Measurements from ENCODE around the gene RASGEF1C. TPM values are rescaled to one million over a fixed set of nuclear protein-coding genes. Genes with fewer than 3 reads are reported as not detected.

The RASGEF1C gene
- total RNA-seq, 1 donor from 2014 or later: 0.13 TPM

DNA sequence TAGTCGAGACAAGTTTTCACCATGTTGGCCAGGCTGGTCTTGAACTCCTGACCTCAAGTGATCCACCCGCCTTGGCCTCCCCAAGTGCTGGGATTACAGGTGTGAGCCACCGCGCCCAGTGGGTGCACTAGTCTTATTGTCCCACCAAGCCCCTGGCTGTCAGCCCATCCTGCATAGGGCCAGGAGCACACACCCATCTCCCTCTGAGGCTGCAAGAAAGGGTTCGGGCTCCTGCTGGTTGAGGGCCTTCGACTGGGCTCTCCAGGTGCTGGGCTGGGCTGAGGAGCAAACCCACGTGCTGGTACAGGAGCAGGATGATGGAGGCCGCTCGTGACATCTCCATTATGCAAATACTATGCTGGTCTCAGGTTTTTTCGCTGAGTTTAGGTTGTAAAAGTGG is 112.4 kb downstream of the RASGEF1C start:
- H3K36me3 ChIP-seq (ENCODE audit: control insufficient read depth, insufficient read depth, low read length): no peaks in the 10 kb centered on the region
- H3K4me3 ChIP-seq (ENCODE audit: low read depth, low read length): no peak overlapping the region
- TF ChIP-seq, protein P1, sequence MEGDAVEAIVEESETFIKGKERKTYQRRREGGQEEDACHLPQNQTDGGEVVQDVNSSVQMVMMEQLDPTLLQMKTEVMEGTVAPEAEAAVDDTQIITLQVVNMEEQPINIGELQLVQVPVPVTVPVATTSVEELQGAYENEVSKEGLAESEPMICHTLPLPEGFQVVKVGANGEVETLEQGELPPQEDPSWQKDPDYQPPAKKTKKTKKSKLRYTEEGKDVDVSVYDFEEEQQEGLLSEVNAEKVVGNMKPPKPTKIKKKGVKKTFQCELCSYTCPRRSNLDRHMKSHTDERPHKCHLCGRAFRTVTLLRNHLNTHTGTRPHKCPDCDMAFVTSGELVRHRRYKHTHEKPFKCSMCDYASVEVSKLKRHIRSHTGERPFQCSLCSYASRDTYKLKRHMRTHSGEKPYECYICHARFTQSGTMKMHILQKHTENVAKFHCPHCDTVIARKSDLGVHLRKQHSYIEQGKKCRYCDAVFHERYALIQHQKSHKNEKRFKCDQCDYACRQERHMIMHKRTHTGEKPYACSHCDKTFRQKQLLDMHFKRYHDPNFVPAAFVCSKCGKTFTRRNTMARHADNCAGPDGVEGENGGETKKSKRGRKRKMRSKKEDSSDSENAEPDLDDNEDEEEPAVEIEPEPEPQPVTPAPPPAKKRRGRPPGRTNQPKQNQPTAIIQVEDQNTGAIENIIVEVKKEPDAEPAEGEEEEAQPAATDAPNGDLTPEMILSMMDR (IDR thresholded peaks at IDR 0.05; ENCODE audit: insufficient read depth, low read length, poor library complexity, severe bottlenecking): no peak
- DNase-seq (ENCODE audit: low read depth): no peak
- no peaks in the 10 kb centered on the region for H3K27me3 ChIP-seq (ENCODE audit: control insufficient read depth, insufficient read depth, low read length)

DNA sequence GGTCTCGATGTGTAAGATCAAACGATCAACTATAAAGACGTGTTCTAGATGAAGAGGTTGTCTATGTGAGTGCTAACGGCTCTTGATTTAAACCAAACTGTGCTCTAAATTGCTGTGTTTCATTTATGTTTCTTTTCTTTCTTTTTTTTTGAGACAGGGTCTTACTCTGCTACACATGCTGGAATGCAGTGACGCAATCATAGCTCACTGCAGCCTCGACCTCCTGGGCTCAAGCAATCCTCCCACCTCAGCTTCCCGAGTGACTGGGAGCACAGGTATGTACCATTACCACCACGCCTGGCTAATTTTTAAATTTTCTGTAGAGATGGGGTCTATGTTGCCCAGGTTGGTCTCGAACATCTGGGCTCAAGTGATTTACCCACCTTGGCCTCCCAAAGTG is 113.5 kb downstream of the RASGEF1C start:
- TF ChIP-seq, protein P1 (IDR thresholded peaks at IDR 0.05; ENCODE audit: insufficient read depth, low read length, poor library complexity, severe bottlenecking): no peak

DNA sequence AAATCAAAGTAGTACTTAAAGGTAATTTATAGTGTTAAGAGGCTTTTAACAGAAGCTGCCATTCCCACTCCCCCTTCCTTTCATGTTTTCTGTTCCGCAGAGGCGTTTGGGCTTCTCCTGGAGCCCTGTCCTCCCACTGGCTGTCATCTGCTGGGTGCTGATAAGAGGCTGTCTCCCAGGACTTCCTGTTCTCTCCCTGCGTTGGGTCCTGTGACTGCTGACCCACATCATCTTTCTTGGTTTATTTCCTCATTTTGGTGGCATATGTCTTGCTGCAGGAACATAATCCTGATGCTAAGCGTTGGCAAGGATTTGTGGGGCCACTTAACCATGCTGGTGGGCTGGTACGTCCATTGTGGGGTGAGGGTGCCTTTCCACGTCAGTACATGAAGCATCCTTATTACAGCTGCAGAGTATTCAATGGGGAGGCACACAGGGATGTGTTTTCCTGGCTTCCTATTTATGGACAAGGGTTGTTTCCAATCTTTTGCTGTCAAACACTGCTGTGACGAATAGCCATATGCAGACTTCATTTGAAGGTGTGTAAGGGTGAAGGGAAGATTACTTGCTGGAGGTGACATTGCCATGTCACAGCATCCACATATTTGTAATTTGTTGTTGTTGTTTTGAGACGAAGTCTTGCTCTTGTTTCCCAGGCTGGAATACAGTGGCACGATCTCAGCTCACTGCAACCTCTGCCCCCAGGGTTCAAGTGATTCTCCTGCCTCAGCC is 115.2 kb downstream of the RASGEF1C start:
- no peaks in the 10 kb centered on the region for H3K27me3 ChIP-seq (ENCODE audit: control insufficient read depth, insufficient read depth, low read length)
- H3K4me3 ChIP-seq (ENCODE audit: low read depth, low read length): no peak overlapping the region
- DNase-seq (ENCODE audit: low read depth): no peak
- TF ChIP-seq, protein P1 (IDR thresholded peaks at IDR 0.05; ENCODE audit: insufficient read depth, low read length, poor library complexity, severe bottlenecking): no peak
- H3K36me3 ChIP-seq (ENCODE audit: control insufficient read depth, insufficient read depth, low read length): no peaks in the 10 kb centered on the region

More for the DNA sequence above, 113.5 kb downstream of the RASGEF1C start:
- Histone ChIP-seq H3K4me3 (ENCODE audit: low read depth, low read length) (no peak overlapping the region), H3K27me3 (ENCODE audit: control insufficient read depth, insufficient read depth, low read length) (no peaks in the 10 kb centered on the region), H3K36me3 (ENCODE audit: control insufficient read depth, insufficient read depth, low read length) (no peaks in the 10 kb centered on the region)
- no peak for DNase-seq (ENCODE audit: low read depth)

DNA sequence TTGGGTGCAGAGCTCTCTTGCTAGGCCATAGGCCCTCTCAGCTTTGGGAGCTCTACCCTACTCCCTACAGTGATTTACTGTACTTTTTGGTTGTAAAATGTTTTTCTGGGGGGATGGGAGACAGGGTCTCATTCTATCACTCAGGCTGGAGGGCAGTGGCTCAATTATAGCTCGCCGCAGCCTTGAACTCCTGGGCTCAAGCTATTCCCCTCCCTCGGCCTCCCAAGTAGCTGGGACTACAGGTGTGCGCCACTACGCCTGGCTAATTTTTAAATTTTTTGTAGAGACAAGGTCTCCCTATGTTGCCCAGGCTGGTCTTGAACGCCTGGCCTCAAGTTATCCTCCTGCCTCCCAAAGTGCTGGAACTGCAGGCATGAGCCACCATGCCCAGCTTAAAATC is 115.8 kb downstream of the RASGEF1C start:
- TF ChIP-seq, protein P1 (IDR thresholded peaks at IDR 0.05; ENCODE audit: insufficient read depth, low read length, poor library complexity, severe bottlenecking): no peak
- no peaks in the 10 kb centered on the region for H3K27me3 ChIP-seq (ENCODE audit: control insufficient read depth, insufficient read depth, low read length)
- no peak for DNase-seq (ENCODE audit: low read depth)
- no peak overlapping the region for H3K4me3 ChIP-seq (ENCODE audit: low read depth, low read length)
- no peaks in the 10 kb centered on the region for H3K36me3 ChIP-seq (ENCODE audit: control insufficient read depth, insufficient read depth, low read length)

DNA sequence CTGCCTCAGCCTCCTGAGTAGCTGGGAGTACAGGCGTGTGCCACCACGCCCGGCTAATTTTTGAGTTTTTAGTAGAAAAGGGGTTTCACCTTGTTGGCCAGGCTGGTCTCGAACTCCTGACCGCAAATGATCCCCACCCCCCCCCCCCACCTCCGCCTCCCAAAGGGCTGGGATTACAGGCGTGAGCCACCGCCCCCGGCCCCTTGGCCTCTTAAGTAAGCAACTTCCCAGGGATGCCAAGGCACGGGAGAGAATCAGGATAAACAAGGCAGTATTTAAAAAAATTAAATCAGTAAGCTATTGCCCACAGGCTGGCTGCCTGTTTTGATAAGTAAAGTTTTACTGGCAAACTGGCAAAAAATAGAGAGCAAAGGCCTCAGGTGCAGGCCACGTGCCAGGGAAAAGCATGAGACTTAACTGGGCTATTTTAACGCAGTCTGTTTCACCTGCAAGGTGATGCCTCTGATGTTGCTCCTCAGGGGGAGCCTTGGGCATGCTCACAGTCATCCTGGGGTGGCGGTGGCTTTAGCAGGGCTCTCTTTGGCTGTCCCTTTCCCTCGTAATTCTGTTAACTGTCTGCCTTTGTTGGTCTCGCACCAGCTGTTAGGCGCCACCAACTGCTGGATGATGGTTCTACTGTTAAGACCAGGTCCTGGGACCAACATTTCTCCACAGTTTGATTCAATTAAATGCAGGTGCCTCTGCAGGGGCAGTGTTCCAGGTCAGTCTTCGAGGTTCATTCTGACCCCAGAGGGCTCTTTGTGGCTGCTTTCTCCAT is 118.1 kb downstream of the RASGEF1C start:
- TF ChIP-seq, protein P1 (IDR thresholded peaks at IDR 0.05; ENCODE audit: insufficient read depth, low read length, poor library complexity, severe bottlenecking): peak; percentile 14
- no peaks in the 10 kb centered on the region for H3K36me3 ChIP-seq (ENCODE audit: control insufficient read depth, insufficient read depth, low read length)
- H3K27me3 ChIP-seq (ENCODE audit: control insufficient read depth, insufficient read depth, low read length): no peaks in the 10 kb centered on the region
- DNase-seq (ENCODE audit: low read depth): no peak
- H3K4me3 ChIP-seq (ENCODE audit: low read depth, low read length): peak overlapping the region; percentile 58

Measured in kidney epithelial cell (primary cell).